NCI-H1105 (cell line): ENCODE measurements around the gene PTCHD4.

Experiments
- DNase-seq: peaks from one replicate; lab custom pipeline; 2025; lab: John Stamatoyannopoulos, UW

PTCHD4 gene

DNA sequence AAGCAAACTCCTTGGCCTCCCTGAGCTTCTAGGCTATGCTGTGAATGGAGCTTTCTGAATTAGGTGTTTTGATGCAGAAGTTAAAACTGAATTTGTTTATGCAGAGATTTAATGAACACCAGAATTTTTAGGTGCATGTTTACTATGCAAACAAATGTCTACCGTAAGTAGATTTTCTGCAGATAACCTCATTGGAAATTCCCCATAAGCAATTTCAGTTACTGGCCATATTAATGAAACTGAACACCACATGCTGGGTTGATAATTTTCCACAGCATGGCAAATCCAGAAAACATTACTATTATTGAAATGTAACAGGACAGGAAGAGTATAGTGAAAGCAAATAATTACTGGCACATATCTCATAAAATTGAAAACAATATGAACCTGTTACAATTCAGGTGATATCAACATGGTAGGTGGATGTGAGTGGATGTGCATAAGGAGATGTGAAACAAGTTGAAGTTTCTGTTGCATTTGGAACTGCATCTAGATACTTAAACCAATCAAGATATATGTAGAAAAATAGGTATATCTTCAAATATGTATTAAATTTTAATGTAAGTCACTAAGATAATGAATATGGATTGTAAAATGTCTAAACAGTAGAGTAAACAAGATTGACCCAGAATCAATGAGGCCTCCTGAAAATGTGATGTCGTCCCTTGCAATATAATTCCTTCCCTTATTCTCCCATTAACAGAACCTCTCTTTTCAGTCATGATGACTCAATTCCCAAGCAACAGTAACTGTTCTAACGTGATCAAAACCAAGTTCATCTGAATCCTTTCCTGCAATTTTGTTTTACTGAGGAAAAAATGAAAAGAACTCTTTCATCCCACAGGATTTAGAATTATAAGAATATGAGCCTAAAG is 11.0 kb downstream of the PTCHD4 start:
- no peak for DNase-seq

DNA sequence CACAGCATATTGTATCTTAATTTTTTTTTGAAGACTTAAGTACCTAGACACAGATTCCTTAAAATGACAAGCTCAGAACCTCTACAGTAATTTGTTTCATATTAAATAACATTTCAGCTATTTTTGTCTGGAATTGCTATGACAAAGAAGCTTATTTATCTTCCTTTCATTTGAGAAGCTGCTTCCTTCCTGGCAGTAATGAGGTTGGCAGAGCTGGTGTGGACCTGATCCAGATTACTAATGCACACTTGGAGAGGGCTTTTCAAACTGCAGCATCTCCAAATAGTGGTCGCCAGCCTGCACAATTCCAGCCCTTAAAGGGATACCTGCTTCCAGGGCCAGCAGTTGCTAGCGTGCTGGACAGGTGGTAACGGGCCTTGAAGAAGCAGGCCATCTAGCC is 12.1 kb downstream of the PTCHD4 start:
- no peak for DNase-seq

GRCh38 chr6:48092550-48093217 is 18.3 kb downstream of the PTCHD4 start:
- DNase-seq = no peak

GRCh38 chr6:48090546-48090945 is 20.5 kb downstream of the PTCHD4 start:
- DNase-seq = no peak

DNA sequence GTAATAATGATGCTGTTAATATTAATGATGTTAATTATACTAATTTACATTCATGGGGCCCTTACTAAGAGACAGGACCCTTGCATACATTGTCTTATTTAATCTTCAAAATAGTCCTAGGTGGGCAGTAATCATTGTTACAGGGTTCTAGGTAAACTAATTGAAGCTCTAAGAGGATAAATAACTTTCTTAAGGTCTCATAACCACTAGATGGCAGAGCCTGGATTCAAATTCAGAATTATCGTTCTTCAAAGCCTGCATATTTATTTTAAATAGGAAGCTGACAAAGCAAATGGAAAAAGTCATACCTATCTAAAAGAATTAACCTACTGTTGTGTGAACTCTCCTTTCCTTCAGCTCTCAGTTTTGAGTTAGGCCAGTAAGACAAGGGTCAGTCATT is 23.5 kb downstream of the PTCHD4 start:
- no peak for DNase-seq

DNA sequence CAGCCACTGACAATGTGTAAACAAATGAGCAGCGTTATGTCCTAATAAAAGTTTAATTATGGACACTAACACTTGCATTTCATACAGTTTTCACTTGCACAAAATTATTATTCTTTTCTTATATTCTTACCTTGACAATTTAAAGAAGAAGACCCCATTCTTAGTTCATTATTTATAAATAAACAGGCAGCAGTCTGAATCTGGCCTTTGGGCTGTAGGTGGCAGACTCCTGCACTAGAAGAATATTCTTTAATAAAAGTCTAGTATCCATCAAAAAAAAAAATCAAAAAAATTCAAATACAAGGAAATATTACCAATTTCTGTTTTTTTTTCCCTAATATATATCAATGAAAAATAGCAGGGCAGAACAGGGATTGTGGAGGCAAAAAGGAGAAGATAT is 24.8 kb downstream of the PTCHD4 start:
- DNase-seq = no peak

DNA sequence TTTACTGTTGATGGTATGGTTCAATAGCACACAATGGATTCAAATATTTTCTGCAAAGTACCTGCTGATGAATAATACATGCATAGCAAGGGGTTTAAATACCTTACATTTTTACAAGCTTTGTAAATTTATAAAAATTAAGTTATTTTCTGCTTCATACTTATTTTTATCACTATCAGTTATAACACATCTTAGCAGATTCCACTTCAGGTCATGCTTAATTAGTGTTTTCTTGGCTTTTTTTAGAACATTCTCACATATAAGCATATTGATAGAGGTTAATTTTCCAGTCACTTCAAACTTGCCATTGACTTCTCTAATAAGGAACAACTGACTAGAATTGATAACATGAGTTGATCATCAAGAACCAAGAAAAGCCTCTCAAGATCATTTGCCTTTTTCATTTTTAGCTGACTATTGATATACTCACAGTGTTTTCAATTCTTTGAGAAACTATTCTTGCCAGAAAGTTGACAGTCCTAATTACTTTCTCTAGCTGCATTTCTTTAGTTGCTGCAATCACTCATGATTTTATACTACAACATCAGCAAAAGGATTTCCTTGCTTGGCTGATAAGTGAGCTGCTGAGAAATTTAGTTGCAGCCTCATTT is 25.8 kb downstream of the PTCHD4 start:
- DNase-seq = no peak

DNA sequence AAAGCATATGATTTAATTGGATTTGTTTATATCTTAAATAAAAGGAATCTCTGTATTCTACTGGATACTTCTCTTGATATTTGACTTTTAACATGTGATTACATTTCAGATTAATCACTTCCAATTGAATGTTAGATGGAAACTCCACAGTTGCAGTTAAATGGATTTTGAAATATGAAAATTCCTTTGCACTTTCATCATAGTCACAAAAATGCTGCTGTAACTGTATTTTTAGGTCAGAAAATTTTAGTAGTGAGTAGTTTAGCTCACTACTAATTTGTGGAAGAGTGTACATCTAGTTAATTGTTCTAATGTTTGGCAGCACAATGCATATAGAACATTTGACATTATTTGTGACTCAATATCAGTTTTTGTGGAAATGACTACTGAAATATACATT is 26.8 kb downstream of the PTCHD4 start:
- no peak for DNase-seq

- DNase-seq = no peak
These were observed 30.6 kb downstream of the PTCHD4 start for GRCh38 chr6:48080227-48081009.

GRCh38 chr6:48078120-48078519 is 32.9 kb downstream of the PTCHD4 start:
- no peak for DNase-seq

GRCh38 chr6:48075181-48075580 is 35.8 kb downstream of the PTCHD4 start:
- DNase-seq = no peak

- DNase-seq = no peak
These were observed 36.8 kb downstream of the PTCHD4 start for GRCh38 chr6:48073976-48074767.

DNA sequence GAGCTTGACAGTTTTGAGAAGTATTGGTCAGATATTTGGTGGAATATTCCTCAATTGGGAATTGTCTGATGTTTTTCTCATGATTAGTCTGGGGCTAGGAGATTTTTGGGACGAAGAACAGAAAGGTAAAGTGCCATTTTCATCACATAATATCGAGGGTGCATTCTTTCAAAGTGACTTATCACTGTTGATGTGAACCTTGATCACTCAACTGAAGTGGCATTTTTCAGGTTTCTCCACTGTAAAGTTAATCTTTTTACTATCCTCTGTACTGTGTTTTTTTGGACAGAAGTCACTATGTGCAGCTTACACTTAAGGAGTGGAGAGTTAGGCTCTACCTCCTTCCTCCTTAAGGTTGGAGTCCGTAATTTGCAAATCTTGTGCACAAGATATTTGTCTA is 39.2 kb downstream of the PTCHD4 start:
- DNase-seq = no peak

DNA sequence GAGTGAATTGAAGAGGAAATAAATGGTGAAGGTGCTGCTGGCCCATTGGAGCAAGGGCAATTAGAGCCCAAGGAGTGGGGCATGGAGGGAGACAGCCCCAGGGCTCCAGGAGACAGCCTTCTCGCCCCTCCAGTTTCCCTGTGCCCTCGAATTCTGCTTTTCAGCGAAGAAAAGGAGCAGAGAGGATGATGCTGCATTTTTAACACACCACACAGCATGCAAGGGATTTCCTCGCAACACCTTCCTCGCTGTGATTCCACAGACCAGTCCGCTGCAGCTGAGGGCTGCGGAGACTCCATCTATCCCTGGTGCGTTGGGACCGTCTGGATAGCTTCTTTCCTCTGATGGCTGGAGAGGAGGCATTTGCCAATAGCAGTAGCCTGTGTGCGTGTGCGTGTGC is 41.7 kb downstream of the PTCHD4 start:
- DNase-seq = no peak

- peak; percentile 25 for DNase-seq
These were observed 42.4 kb downstream of the PTCHD4 start for GRCh38 chr6:48068278-48069251.

- no peak for DNase-seq
These were observed 43.1 kb downstream of the PTCHD4 start for GRCh38 chr6:48067886-48068277.

- no peak for DNase-seq
These were observed 43.8 kb downstream of the PTCHD4 start for GRCh38 chr6:48067148-48067712.

DNA sequence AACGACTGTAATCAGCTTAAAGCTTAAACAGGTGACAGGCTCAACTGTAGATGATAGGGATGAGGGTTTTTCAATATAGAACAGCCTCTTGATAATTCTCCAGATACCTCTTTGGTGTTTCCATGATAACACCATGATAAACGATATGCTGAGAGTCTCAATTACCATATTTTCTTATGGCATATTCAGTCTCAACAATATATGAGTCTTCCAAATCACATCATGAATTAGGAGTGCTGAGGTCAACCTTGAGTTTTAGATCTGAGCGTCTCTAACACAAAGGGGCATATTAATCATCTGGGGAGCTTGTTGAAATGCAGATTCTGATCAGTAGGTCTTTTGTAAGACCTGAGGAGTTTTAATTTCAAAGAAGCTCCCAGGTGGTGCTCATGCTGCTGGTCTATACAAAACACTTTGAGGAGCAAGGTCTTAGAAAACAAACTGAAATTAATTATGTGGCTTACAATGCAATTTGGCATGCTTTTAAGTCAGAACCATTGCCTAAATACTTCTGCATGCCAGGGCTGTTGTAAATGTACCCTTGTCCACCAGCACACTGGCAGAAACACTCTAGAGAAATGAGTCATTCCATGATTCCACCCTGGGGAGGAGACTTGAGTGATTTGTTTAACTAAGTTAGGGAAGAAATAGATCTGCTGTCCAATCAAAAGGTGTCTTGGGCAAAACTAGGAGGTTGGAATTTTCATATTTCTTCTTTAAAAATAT is 49.6 kb downstream of the PTCHD4 start:
- DNase-seq = no peak
